ENCODE measurements around the gene SENP2. TPM values are rescaled to one million over a fixed set of nuclear protein-coding genes. Genes with fewer than 3 reads are reported as not detected.

Gene SENP2
- polyA plus RNA-seq, 1 experiment: 9.9 TPM

- ChIA-PET CTCF (interaction anchor here (0.6 to 1.5 kb wide), 3 partner anchors 20 to 182 kb away, joined by 3 read pairs; no protein-coding TSS in a partner anchor), POLR2A (no interaction called here)
These were observed 43.6 kb downstream of the SENP2 start for GRCh38 chr3:185629554-185630181.

DNA sequence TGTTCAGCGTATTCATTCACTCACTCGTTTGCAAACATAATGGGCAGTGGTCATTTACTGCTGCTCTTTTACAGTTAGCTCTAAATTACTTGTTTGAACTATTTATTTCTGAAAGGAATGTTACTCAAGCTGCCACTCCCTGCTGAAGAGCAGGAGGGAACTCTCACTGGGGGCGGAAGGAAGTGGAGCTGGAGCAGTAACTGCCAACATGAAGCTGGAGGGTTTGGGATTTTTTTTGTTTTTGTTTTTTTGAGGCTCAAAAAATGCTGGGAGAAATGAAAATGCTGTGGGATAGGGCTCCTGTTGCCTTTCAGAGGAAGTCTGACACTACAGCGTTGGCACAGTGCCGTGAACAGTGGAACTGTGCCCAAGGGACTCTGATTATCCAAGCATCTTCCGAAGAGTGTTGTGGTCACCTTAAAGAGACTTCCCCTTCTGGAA, 44.1 kb downstream of the SENP2 start:
- DNase-seq (ENCODE audit: low read depth): no peak
- POLR2A ChIA-PET: no interaction called here
- peaks cover 3% of the 10 kb centered on the region; the same call in 1 of the 2 replicates for H3K36me3 ChIP-seq (ENCODE audit: control insufficient read depth, insufficient read depth, low read length)
- TF ChIP-seq, protein P1, sequence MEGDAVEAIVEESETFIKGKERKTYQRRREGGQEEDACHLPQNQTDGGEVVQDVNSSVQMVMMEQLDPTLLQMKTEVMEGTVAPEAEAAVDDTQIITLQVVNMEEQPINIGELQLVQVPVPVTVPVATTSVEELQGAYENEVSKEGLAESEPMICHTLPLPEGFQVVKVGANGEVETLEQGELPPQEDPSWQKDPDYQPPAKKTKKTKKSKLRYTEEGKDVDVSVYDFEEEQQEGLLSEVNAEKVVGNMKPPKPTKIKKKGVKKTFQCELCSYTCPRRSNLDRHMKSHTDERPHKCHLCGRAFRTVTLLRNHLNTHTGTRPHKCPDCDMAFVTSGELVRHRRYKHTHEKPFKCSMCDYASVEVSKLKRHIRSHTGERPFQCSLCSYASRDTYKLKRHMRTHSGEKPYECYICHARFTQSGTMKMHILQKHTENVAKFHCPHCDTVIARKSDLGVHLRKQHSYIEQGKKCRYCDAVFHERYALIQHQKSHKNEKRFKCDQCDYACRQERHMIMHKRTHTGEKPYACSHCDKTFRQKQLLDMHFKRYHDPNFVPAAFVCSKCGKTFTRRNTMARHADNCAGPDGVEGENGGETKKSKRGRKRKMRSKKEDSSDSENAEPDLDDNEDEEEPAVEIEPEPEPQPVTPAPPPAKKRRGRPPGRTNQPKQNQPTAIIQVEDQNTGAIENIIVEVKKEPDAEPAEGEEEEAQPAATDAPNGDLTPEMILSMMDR (IDR thresholded peaks at IDR 0.05; ENCODE audit: insufficient read depth, low read depth, low read length): no peak
- no peaks in the 10 kb centered on the region for H3K27me3 ChIP-seq (ENCODE audit: control insufficient read depth, insufficient read depth, low read length)
- H3K4me3 ChIP-seq (ENCODE audit: low read depth, low read length): no peak overlapping the region
- CTCF ChIA-PET: interaction anchor here (0.6 to 1.5 kb wide), 3 partner anchors 20 to 182 kb away, joined by 3 read pairs; no protein-coding TSS in a partner anchor

More at GRCh38 chr3:185629554-185630181, 43.6 kb downstream of the SENP2 start:
- TF ChIP-seq, protein P1 (IDR thresholded peaks at IDR 0.05; ENCODE audit: insufficient read depth, low read depth, low read length): no peak
- no peak overlapping the region for H3K4me3 ChIP-seq (ENCODE audit: low read depth, low read length)
- H3K27me3 ChIP-seq (ENCODE audit: control insufficient read depth, insufficient read depth, low read length): no peaks in the 10 kb centered on the region
- peaks cover 3% of the 10 kb centered on the region; the same call in 1 of the 2 replicates for H3K36me3 ChIP-seq (ENCODE audit: control insufficient read depth, insufficient read depth, low read length)
- no peak for DNase-seq (ENCODE audit: low read depth)

GRCh38 chr3:185631108-185631507, 45.0 kb downstream of the SENP2 start:
- TF ChIP-seq, protein P1 (IDR thresholded peaks at IDR 0.05; ENCODE audit: insufficient read depth, low read depth, low read length): no peak
- no peak for DNase-seq (ENCODE audit: low read depth)
- no peaks in the 10 kb centered on the region for H3K27me3 ChIP-seq (ENCODE audit: control insufficient read depth, insufficient read depth, low read length)
- CTCF ChIA-PET: no interaction called here
- POLR2A ChIA-PET: no interaction called here
- H3K36me3 ChIP-seq (ENCODE audit: control insufficient read depth, insufficient read depth, low read length): peaks cover 2% of the 10 kb centered on the region; the same call in 1 of the 2 replicates
- H3K4me3 ChIP-seq (ENCODE audit: low read depth, low read length): no peak overlapping the region

- Histone ChIP-seq H3K4me3 (ENCODE audit: low read depth, low read length) (no peak overlapping the region), H3K36me3 (ENCODE audit: control insufficient read depth, insufficient read depth, low read length) (no peaks in the 10 kb centered on the region), H3K27me3 (ENCODE audit: control insufficient read depth, insufficient read depth, low read length) (no peaks in the 10 kb centered on the region)
- ChIA-PET POLR2A (no interaction called here), CTCF (no interaction called here)
- TF ChIP-seq, protein P1 (IDR thresholded peaks at IDR 0.05; ENCODE audit: insufficient read depth, low read depth, low read length): no peak
- no peak for DNase-seq (ENCODE audit: low read depth)
These were observed 45.6 kb downstream of the SENP2 start for GRCh38 chr3:185631508-185632206.

DNA sequence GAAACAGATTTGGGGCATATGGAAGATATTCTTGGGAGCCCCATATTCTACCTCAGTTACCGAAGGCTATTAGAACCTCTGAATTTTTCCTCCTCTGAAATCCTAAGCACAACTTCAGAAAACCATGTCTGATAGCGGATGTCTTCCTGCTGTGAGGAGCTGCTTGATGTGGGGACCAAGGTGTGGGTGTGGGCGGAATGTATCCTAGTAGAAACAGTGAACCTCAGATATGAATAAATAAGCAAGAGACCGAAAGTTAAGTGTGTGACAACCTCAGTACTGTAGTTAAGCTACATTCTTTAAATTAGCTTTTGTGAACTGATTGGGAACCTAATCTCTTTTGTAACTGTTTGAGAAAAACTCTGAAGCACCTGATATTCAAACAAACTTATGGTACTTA, 46.9 kb downstream of the SENP2 start:
- no peak for DNase-seq (ENCODE audit: low read depth)
- Histone ChIP-seq H3K4me3 (ENCODE audit: low read depth, low read length) (no peak overlapping the region), H3K36me3 (ENCODE audit: control insufficient read depth, insufficient read depth, low read length) (no peaks in the 10 kb centered on the region), H3K27me3 (ENCODE audit: control insufficient read depth, insufficient read depth, low read length) (no peaks in the 10 kb centered on the region)
- ChIA-PET POLR2A (no interaction called here), CTCF (no interaction called here)
- TF ChIP-seq, protein P1 (IDR thresholded peaks at IDR 0.05; ENCODE audit: insufficient read depth, low read depth, low read length): no peak
